GM18870 (cell line): Measurements from ENCODE around the gene CCDC121.

Experiments used
- ATAC-seq: cut with Tn5 transposase; IDR thresholded peaks from one replicate; pipeline ENCODE4 v1.9.1; 2021; ENCODE audit warnings: moderate library complexity; ENCODE audit not compliant: unreplicated experiment

CCDC121 gene

GRCh38 chr2:27582695-27583389 is 46.0 kb downstream of the CCDC121 start, which contains the start of gene ZNF512:
TSS of gene ZNF512 (plus strand) at chr2:27583042. CDS start at chr2:27583113, 71 bp downstream.
- peak; percentile 82 for ATAC-seq

DNA sequence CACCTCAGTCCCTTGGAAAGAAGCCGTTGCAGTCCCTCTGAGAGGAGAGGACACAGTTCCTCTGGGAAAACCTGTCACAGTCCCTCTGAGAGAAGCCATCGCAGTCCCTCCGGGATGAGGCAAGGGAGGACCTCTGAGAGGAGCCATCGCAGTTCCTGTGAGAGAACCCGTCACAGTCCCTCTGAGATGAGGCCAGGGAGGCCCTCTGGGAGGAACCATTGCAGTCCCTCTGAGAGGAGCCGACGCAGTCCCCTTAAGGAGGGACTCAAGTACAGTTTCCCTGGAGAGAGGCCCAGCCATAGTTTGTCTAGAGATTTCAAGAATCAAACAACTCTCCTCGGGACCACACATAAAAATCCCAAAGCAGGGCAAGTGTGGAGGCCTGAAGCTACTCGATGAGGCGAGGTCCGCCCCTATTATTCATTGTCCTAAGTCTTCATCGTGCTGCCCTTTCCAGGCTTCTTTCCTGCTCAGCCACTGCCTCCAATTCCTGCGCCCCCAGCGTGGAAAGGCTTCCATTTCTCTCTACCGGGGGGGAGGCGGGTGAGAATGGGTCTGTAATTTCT is 46.6 kb downstream of the CCDC121 start:
- no peak for ATAC-seq

- ATAC-seq: no peak
Observed at GRCh38 chr2:27581417-27582128, 47.2 kb downstream of the CCDC121 start.
